Mesendoderm (in vitro differentiated cells): ENCODE measurements around the gene TNFSF9.
"Not testable (repeated sequence)": the region's sequence is repeated elsewhere in the genome, so short reads cannot be mapped to it uniquely, and the experiment has no call there.

ENCODE experiments used
- DNase-seq: peaks from one replicate; pipeline ENCODE4 v3.0.0; 2013
- H2AK5ac ChIP-seq: 2 replicates; pipeline ENCODE4 v1.6.1; 2013; ENCODE audit warnings: low read length, inconsistent platforms
- H2BK120ac ChIP-seq: 2 replicates; pipeline ENCODE4 v1.6.1; 2013; ENCODE audit warnings: low read depth, mild to moderate bottlenecking, low read length, moderate library complexity, mixed read lengths
- H2BK15ac ChIP-seq: replicated peaks from 2 replicates; pipeline ENCODE4 v1.6.1; 2013; ENCODE audit warnings: low read depth, mild to moderate bottlenecking, moderate library complexity
- H2BK5ac ChIP-seq: 2 replicates; pipeline ENCODE4 v1.6.1; 2013; ENCODE audit warnings: low read length, inconsistent platforms
- H3K18ac ChIP-seq: 2 replicates; pipeline ENCODE4 v1.6.1; 2013; ENCODE audit warnings: mild to moderate bottlenecking, low read length, mixed read lengths
- H3K23ac ChIP-seq: one replicate; pipeline ENCODE4 v1.6.1; 2013; ENCODE audit warnings: low read length
- H3K27ac ChIP-seq: 2 replicates; pipeline ENCODE4 v1.5.1; 2013; ENCODE audit warnings: low read depth, mild to moderate bottlenecking, inconsistent platforms, low read length, moderate library complexity
- H3K27me3 ChIP-seq: 2 replicates; pipeline ENCODE4 v1.6.1; 2013; ENCODE audit warnings: low read length, control low read depth, mild to moderate bottlenecking, inconsistent platforms; ENCODE audit not compliant: insufficient read depth, poor library complexity
- H3K36me3 ChIP-seq: 2 replicates; pipeline ENCODE4 v1.6.1; 2013; ENCODE audit warnings: low read length, inconsistent platforms; ENCODE audit not compliant: control insufficient read depth, insufficient read depth
- H3K4ac ChIP-seq: one replicate; pipeline ENCODE4 v1.6.1; 2013; ENCODE audit warnings: low read depth, mild to moderate bottlenecking, low read length, moderate library complexity
- H3K4me1 ChIP-seq: 2 replicates; pipeline ENCODE4 v1.6.1; 2013; ENCODE audit warnings: low read depth, low read length, inconsistent platforms; ENCODE audit not compliant: control insufficient read depth
- H3K4me2 ChIP-seq: 2 replicates; pipeline ENCODE4 v1.6.1; 2013; ENCODE audit warnings: low read length
- H3K4me3 ChIP-seq: 2 replicates; pipeline ENCODE4 v1.5.1; 2013; ENCODE audit warnings: mild to moderate bottlenecking, low read length
- H3K56ac ChIP-seq: one replicate; pipeline ENCODE4 v1.6.1; 2013; ENCODE audit warnings: low read length
- H3K79me1 ChIP-seq: 2 replicates; pipeline ENCODE4 v1.6.1; 2013; ENCODE audit warnings: low read length, inconsistent platforms
- H3K79me2 ChIP-seq: 2 replicates; pipeline ENCODE4 v1.6.1; 2013; ENCODE audit warnings: mild to moderate bottlenecking, low read length; ENCODE audit not compliant: control insufficient read depth, insufficient read depth
- H3K9ac ChIP-seq: 2 replicates; pipeline ENCODE4 v1.6.1; 2013; ENCODE audit warnings: low read length, inconsistent platforms
- H4K5ac ChIP-seq: one replicate; pipeline ENCODE4 v1.6.1; 2013; ENCODE audit warnings: low read length
- H4K8ac ChIP-seq: one replicate; pipeline ENCODE4 v1.6.1; 2013; ENCODE audit warnings: low read depth, mild to moderate bottlenecking, control low read depth, low read length, moderate library complexity
- WGBS: extraction: QIAGEN DNeasy Blood & Tissue Kit; methylation state at CpG from one replicate; pipeline ENCODE4 v1.1.7; 2013; ENCODE audit warnings: low lambda C conversion rate, missing lambda C conversion rate; ENCODE audit not compliant: insufficient coverage; ENCODE audit errors: extremely low coverage; 5-methylcytosine and 5-hydroxymethylcytosine counted together

Gene TNFSF9

GRCh38 chr19:6503407-6504201 is 27.2 kb upstream of the TNFSF9 start:
- H3K79me2 ChIP-seq: no peaks in the 10 kb centered on the region
- H3K79me1 ChIP-seq: no peaks in the 10 kb centered on the region
- H3K56ac ChIP-seq: no peak overlapping the region
- H2BK15ac ChIP-seq: no peak overlapping the region
- no peak overlapping the region for H3K23ac ChIP-seq
- no peaks in the 10 kb centered on the region for H3K27me3 ChIP-seq
- H3K4me3 ChIP-seq: no peak overlapping the region
- H2BK5ac ChIP-seq: no peak overlapping the region
- H3K36me3 ChIP-seq: no peaks in the 10 kb centered on the region
- H2BK120ac ChIP-seq: no peak overlapping the region
- H2AK5ac ChIP-seq: no peak overlapping the region
- H3K4ac ChIP-seq: no peak overlapping the region
- no peak overlapping the region for H3K4me2 ChIP-seq
- WGBS: no CpG with 5 or more reads among the region's 9 CpGs
- H4K5ac ChIP-seq: no peak overlapping the region
- H4K8ac ChIP-seq: no peak overlapping the region
- H3K4me1 ChIP-seq: no peaks in the 10 kb centered on the region
- no peak overlapping the region for H3K18ac ChIP-seq
- DNase-seq: no peak
- no peak overlapping the region for H3K27ac ChIP-seq
- no peak overlapping the region for H3K9ac ChIP-seq

- no CpG with 5 or more reads among the region's 9 CpGs for WGBS
- not testable (repeated sequence) for H3K36me3 ChIP-seq, H3K4ac ChIP-seq
Observed at GRCh38 chr19:6508028-6508771, 22.6 kb upstream of the TNFSF9 start.

GRCh38 chr19:6509118-6509971 is 21.5 kb upstream of the TNFSF9 start:
- no peaks in the 10 kb centered on the region for H3K27me3 ChIP-seq
- no peak overlapping the region for H4K8ac ChIP-seq
- WGBS: no CpG with 5 or more reads among the region's 20 CpGs

More at GRCh38 chr19:6508028-6508771, 22.6 kb upstream of the TNFSF9 start:
- H2BK5ac ChIP-seq, H3K27ac ChIP-seq, H4K5ac ChIP-seq, H3K56ac ChIP-seq, H3K27me3 ChIP-seq, H2BK120ac ChIP-seq, H3K4me2 ChIP-seq, H3K79me1 ChIP-seq, DNase-seq, H3K18ac ChIP-seq, H2AK5ac ChIP-seq, H2BK15ac ChIP-seq, H4K8ac ChIP-seq, H3K23ac ChIP-seq, H3K9ac ChIP-seq, H3K4me3 ChIP-seq, H3K79me2 ChIP-seq, H3K4me1 ChIP-seq: not testable (repeated sequence)

GRCh38 chr19:6510618-6511017 is 20.2 kb upstream of the TNFSF9 start:
- Histone ChIP-seq H4K8ac (no peak overlapping the region), H3K4me3 (no peak overlapping the region), H3K23ac (no peak overlapping the region), H2BK15ac (no peak overlapping the region), H3K18ac (no peak overlapping the region), H3K36me3 (no peaks in the 10 kb centered on the region), H3K9ac (no peak overlapping the region), H3K4me2 (no peak overlapping the region), H2BK5ac (no peak overlapping the region), H2BK120ac (no peak overlapping the region), H3K27ac (no peak overlapping the region), H3K56ac (no peak overlapping the region), H3K27me3 (no peaks in the 10 kb centered on the region), H3K4me1 (no peaks in the 10 kb centered on the region), H3K79me1 (no peaks in the 10 kb centered on the region), H3K79me2 (no peaks in the 10 kb centered on the region), H2AK5ac (no peak overlapping the region), H4K5ac (no peak overlapping the region), H3K4ac (no peak overlapping the region)
- no CpG with 5 or more reads among the region's 7 CpGs for WGBS
- no peak for DNase-seq

More at GRCh38 chr19:6509118-6509971, 21.5 kb upstream of the TNFSF9 start:
- H4K5ac ChIP-seq: no peak overlapping the region
- H3K56ac ChIP-seq: no peak overlapping the region
- H2BK120ac ChIP-seq: no peak overlapping the region
- H2BK5ac ChIP-seq: no peak overlapping the region
- H3K79me2 ChIP-seq: no peaks in the 10 kb centered on the region
- no peaks in the 10 kb centered on the region for H3K36me3 ChIP-seq
- H3K18ac ChIP-seq: no peak overlapping the region
- H3K4me2 ChIP-seq: no peak overlapping the region
- H3K4me1 ChIP-seq: no peaks in the 10 kb centered on the region
- H3K4me3 ChIP-seq: no peak overlapping the region
- H3K27ac ChIP-seq: no peak overlapping the region
- no peak overlapping the region for H2BK15ac ChIP-seq
- H3K4ac ChIP-seq: no peak overlapping the region
- H2AK5ac ChIP-seq: no peak overlapping the region
- no peak overlapping the region for H3K9ac ChIP-seq
- H3K79me1 ChIP-seq: no peaks in the 10 kb centered on the region
- no peak for DNase-seq
- H3K23ac ChIP-seq: no peak overlapping the region

GRCh38 chr19:6514089-6514488 is 16.7 kb upstream of the TNFSF9 start:
- H4K5ac ChIP-seq: no peak overlapping the region
- no peak overlapping the region for H3K4ac ChIP-seq
- no peak overlapping the region for H3K23ac ChIP-seq
- no peak overlapping the region for H2BK15ac ChIP-seq
- no peak overlapping the region for H3K56ac ChIP-seq
- H3K9ac ChIP-seq: no peak overlapping the region
- H3K4me2 ChIP-seq: no peak overlapping the region
- no peak overlapping the region for H4K8ac ChIP-seq
- H2AK5ac ChIP-seq: no peak overlapping the region
- H3K36me3 ChIP-seq: no peaks in the 10 kb centered on the region
- no peaks in the 10 kb centered on the region for H3K79me2 ChIP-seq
- WGBS: no CpG with 5 or more reads among the region's 9 CpGs
- H2BK5ac ChIP-seq: no peak overlapping the region
- H3K18ac ChIP-seq: no peak overlapping the region
- H3K27me3 ChIP-seq: no peaks in the 10 kb centered on the region
- no peaks in the 10 kb centered on the region for H3K79me1 ChIP-seq
- no peak overlapping the region for H3K27ac ChIP-seq
- no peak overlapping the region for H2BK120ac ChIP-seq
- no peak overlapping the region for H3K4me3 ChIP-seq
- DNase-seq: no peak
- H3K4me1 ChIP-seq: no peaks in the 10 kb centered on the region
